GM19240 (cell line): Measurements from ENCODE around the gene SHB.
A peak's percentile ranks its signal among the peaks of the same experiment; 100 is the strongest.
"Not testable (repeated sequence)": the region's sequence is repeated elsewhere in the genome, so short reads cannot be mapped to it uniquely, and the experiment has no call there.

Source experiments
- DNase-seq: peaks from one replicate; pipeline ENCODE4 v3.0.0; 2011; ENCODE audit warnings: low spot score; ENCODE audit not compliant: insufficient read length

SHB gene

GRCh38 chr9:37920471-37921167, 148.4 kb downstream of the SHB start:
- DNase-seq, result peak; percentile 33

DNA sequence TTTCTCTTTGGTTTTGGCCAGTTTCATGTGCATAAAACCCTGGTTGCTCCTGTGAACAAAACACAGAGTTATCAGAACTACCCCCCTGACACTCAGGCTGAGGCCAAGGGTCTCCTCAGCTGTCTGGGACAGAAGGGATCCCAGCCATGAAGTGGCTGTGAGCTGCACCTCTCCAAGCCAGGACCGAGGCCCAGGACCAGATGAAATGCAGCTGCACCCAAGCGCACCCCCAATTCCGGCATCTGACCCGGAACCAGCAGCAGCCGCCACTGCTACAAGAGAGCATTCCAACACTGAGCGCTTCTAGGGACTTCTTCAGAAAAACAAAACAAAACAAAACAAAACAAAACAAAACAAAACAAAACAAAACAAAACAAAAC, 149.1 kb downstream of the SHB start:
- no peak for DNase-seq

GRCh38 chr9:37919246-37919955, 149.6 kb downstream of the SHB start:
- no peak for DNase-seq

GRCh38 chr9:37918665-37919170, 150.3 kb downstream of the SHB start:
- DNase-seq, result no peak

- no peak for DNase-seq
Measured at GRCh38 chr9:37917801-37918664, 151.0 kb downstream of the SHB start.

DNA sequence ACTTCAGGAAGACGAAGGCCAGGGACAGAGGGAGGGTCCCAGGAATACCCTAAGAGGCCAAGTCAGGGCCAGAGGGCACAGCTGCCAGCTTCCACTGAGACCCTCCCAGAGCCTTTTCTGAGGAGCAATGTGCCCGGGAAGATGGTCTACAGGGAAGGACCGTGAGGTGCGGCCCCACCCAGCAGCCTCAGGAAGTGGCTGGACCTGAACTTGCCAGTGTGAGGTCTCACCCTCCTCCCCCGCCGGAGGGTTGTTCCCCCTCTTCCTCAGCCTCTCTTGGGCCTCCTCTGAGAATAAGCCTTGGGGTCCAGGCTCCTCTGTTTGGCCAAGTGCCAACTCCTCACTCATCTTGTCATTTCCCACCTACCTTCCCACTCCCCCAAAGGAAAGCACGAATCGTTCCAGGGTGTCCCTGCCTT, 151.7 kb downstream of the SHB start:
- no peak for DNase-seq

DNA sequence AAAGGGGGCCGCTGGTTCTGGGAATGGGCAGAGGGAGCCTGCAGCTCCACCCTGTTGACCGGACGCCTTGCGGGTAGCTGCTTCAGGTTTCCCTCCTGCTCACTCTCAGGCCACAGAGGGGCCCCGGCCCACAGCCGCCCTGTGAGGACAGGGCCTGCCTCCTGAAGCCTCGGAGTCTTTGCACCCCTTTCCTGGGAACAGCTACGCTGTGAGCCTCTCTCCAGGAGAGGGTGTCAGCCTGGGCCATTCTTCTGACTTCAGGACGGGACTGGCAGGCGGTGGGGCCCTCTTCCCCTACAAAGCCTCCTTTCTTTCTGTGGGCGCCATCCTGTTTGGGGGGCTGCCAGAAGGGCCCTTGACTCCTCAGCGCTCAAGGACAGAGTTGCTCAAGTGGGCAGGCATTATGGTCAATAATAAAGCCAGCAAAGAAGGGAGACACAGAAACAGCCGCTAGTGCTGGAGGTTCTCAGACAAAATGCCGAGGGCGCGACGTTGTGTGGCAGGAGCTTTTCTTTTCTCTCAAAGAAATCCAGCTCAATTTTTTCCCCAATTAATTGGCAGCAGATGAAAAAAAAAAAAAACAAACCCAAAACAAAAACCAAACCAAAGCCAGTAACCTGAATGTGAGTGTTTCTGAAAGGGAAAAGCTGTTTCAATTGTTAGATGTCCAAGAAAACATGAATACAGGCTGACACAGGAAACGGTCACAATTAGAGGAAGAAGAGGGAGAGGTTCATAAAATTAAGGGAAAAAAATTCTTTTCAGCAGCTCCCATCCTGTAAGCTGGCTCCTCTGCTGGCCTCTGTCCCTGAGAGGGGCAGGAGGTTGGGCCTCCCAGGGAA, 152.3 kb downstream of the SHB start:
- no peak for DNase-seq

GRCh38 chr9:37915911-37916470, 153.0 kb downstream of the SHB start:
- no peak for DNase-seq

DNA sequence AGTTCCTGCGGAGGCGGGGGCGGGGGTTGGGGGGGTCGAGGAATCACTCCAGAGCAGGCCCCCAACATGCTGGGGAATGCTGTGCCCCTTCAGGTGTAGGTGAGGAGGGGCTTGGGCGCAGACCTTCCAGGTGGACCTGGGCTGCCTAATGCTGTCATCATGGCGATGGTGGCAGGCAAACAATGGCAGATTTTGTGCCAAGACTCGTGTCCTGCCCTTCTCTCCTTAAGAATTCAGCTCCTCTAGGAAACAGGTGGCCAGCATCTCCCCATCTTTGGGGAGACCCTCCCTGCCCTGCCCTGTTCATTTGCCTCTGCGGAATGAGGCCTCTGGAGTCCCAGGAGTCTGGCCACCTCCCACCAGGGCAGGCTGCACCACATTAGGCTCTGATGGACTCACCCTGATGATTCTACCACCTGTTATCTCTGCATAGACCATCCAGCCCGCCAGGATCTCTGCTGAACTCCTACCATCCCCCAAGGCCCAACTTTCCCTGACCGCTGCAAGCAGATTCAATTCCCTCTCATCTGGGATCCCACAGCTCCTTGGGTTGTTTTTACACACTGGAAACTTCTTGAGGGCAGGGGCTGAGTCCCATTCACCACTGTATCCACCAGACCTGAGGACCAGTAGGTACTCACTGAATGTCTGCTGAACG, 154.2 kb downstream of the SHB start:
- no peak for DNase-seq

DNA sequence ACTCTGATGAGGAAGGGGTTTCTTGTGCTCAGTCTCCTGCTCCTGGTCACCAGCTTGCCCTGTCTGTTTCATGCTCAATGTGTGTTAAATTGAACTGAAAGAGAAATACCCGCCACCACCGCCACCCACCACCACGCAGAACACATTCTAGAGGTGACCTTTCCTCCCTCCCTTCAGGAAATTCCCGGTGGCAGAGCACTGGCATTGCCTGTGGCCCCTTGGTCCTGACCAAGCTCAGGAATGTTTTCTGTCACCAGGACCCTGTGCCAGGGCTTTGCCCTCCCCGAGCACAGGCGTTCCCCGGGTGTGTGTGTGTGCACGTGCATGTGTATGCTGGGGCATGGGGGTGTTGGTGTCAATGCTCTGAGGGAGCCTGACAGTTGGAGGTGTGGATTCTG, 154.9 kb downstream of the SHB start:
- no peak for DNase-seq

- DNase-seq, result peak; percentile 72
Measured at GRCh38 chr9:37913480-37914153, 155.4 kb downstream of the SHB start.

DNA sequence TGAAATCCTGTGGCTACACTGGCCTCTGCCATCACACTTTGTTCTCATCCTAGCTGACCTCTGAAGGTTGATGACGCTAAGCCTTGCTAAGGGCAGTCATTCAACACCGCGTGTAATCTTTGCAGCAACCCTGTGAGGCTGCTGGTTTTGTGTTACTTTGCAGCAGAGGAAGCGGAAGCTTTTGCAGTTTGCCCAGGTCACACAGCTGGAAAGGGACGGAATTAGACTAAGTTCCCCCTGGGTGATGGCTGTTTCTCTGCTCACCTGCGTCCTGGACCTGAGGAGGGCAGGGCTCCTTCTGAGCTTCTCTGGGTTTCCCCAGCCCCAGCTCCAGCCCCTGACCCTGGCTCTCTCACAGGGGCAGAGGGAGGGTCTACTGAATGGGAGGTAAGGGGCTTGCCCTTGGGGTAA, 157.8 kb downstream of the SHB start:
- DNase-seq, result no peak

- DNase-seq, result no peak
Measured at GRCh38 chr9:37910271-37910670, 158.8 kb downstream of the SHB start.

GRCh38 chr9:37909836-37910235, 159.2 kb downstream of the SHB start:
- not testable (repeated sequence) for DNase-seq

- DNase-seq, result no peak
Measured at GRCh38 chr9:37909326-37909725, 159.7 kb downstream of the SHB start.

GRCh38 chr9:37908698-37909186, 160.3 kb downstream of the SHB start:
- no peak for DNase-seq

DNA sequence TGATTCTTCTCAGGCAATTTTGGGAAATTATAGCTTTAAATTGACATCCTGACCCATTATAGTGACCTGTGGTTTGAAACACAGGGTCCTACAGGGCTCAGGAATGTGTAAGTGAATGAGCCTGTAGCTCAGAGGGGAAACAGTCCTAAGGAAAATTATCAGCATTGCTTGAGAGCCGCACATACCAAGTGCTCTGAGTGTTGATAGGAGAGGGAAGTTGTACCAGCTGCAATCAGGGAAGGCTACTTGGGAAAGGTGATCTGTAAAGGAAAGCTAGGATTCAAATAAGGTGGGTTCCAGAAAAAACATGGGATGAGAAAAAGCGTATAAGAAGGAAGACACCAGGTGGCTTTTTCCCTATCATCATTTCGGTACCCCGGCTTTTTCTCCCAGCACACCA, 160.7 kb downstream of the SHB start:
- DNase-seq, result no peak

DNA sequence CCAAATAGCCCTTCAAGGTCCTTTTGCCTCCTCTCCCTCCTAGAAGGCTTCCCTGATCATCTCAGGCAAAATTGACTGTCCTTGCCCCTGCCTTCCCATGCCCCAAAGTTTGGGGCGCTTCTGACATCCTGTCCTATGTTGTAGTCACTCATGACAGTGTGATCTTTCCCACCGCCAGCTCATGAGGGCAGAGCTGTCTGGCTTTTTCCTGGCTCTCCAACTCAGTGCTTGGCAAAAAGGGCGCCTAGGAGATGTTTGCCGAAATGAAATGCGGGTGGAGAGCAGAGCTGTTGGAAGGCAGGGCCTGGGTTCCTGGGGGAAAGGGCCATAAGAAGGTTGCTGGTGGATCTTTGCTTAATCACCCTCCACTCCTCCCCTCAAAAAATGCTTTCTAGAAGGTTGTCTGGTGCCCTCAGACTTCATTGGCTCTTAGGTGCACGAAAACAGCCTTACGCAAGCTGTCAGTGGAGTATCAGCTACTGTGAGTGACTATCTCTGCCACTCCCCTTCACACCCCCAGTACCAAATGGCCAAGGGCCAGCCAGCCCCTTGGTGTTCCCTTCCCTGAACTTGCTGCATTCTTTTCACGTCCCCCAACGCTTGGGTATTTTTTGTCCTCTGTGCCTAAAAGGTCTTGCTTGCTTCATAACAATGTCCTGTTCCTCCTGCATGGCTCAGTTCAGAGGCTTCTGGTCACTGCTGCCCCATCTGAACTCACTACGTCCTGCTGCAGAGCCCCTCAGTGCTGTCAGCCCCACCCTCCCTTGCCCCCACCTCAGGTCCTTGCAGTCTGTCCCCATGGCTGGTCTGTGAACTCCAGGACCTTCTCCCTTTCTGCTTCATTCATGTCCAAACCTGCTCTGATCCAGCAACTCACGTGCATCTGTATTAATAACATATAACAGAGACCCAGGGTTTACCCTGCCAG, 162.5 kb downstream of the SHB start:
- no peak for DNase-seq
